AG09309 (cell line): ENCODE measurements around the gene SH3BP2.
"Not testable (repeated sequence)": the region's sequence is repeated elsewhere in the genome, so short reads cannot be mapped to it uniquely, and the experiment has no call there.

Experiments
- DNase-seq: peaks from one replicate; pipeline ENCODE4 v3.0.0-alpha.2; 2010; ENCODE audit warnings: low read depth
- H3K4me3 ChIP-seq: 2 replicates; pipeline ENCODE4 v1.5.1; 2011; ENCODE audit warnings: mild to moderate bottlenecking, low read depth, low read length, moderate library complexity; ENCODE audit not compliant: control insufficient read depth
- CTCF ChIP-seq: IDR thresholded peaks from 2 replicates; pipeline ENCODE4 v1.5.1; 2011; ENCODE audit warnings: mild to moderate bottlenecking, low read depth, low read length, inconsistent platforms; ENCODE audit not compliant: insufficient read depth, control insufficient read depth; ENCODE audit errors: missing control alignments

The SH3BP2 gene

GRCh38 chr4:2756691-2757350 lies 36.1 kb upstream of the SH3BP2 start:
- peak overlapping the region; percentile 32 for H3K4me3 ChIP-seq
- no peak for DNase-seq
- no peak for TF ChIP-seq CTCF

DNA sequence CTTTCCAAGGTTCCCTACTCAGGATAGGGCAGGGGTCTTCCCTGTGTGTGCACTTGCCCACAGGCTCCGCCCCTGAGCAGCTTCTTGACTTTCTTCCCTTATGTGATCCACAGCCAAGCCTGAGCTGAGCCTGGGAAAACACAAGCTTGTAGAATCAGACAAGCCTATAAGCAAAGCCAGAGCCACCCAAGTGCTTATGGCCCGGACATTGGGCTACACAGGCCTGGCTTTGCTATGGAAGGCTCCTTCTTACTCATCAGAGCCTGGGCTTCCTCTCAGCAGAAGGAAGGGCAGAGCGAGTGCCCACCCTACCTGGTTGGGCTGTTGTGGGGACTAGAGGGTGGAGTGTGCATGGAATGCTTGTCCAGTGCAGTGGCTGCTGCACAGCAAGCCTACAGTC lies 35.5 kb upstream of the SH3BP2 start:
- DNase-seq, result no peak
- TF ChIP-seq CTCF, result no peak
- no peak overlapping the region for H3K4me3 ChIP-seq

- TF ChIP-seq CTCF, result no peak
- no peak overlapping the region for H3K4me3 ChIP-seq
- DNase-seq, result no peak
These were observed 31.6 kb upstream of the SH3BP2 start for GRCh38 chr4:2761035-2761923.

DNA sequence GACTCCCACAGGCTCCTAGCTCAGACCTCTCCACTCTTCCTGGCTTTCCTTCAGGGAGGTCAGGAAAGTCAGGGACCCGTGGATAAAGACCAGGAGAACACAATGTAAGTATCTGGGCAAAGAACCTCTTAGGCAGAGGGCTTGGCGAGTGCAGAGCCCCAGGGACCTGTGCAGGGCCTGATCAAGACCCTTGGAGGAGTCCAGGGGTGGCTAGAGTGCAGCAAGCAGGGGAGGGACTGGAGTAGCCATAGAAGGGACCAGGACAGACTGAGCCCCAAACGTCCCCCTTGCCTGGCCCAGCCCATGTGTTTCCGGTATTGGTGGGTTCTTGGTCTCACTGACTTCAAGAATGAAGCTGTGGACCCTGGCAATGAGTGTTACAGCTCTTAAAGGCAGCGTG lies 30.8 kb upstream of the SH3BP2 start:
- no peak for DNase-seq
- no peak overlapping the region for H3K4me3 ChIP-seq
- TF ChIP-seq CTCF, result no peak

- DNase-seq, H3K4me3 ChIP-seq: not testable (repeated sequence)
These were observed 30.2 kb upstream of the SH3BP2 start for GRCh38 chr4:2762486-2763370.

DNA sequence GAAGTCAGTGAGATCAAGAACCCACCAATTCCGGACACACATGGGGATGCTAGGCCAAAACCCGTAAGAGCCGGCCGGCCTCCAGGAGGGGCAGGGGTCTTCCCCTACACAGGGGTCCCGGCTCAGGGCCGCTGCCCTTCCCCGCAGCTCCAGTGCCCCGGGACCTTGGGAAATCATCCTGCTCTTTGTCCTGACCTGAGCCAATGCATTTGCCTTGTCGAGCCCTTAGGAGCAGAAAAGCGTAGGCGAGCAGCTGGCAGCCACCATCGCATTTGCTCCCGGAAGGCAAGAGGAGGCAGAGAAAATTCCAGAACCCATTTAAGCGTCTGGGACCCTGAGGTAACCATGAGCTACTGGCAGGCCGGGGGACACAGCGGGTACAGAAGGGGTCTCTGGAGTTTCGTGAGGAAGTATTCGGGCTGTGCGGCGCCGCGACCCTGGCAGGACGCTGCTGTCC lies 29.3 kb upstream of the SH3BP2 start:
- no peak for TF ChIP-seq CTCF
- DNase-seq, result no peak
- H3K4me3 ChIP-seq, result peak overlapping the region; percentile 44
